HFFc6 (cell line): ENCODE results near the gene HMGB1. TPM values are rescaled to one million over a fixed set of nuclear protein-coding genes. Genes with fewer than 3 reads are reported as not detected.
"Not testable (repeated sequence)": the region's sequence is repeated elsewhere in the genome, so short reads cannot be mapped to it uniquely, and the experiment has no call there.

ENCODE experiments used
- DNase-seq: peaks from one replicate; pipeline ENCODE4 v3.0.0-alpha.2; 2018
- H3K27ac Mint-ChIP-seq: 2 replicates; pipeline ENCODE4 v1.8.0; 2020; ENCODE audit warnings: mild to moderate bottlenecking, mixed read lengths
- H3K27me3 Mint-ChIP-seq: 2 replicates; pipeline ENCODE4 v1.8.0; 2021; ENCODE audit warnings: mild to moderate bottlenecking, moderate library complexity, mixed read lengths; ENCODE audit not compliant: insufficient read depth
- H3K36me3 Mint-ChIP-seq: 2 replicates; pipeline ENCODE4 v1.8.0; 2021; ENCODE audit warnings: low read depth, mixed read lengths
- H3K4me1 Mint-ChIP-seq: 2 replicates; pipeline ENCODE4 v1.8.0; 2020; ENCODE audit warnings: low read depth, mixed read lengths
- H3K4me3 Mint-ChIP-seq: 2 replicates; pipeline ENCODE4 v1.8.0; 2020; ENCODE audit warnings: mild to moderate bottlenecking, moderate library complexity, mixed read lengths
- H3K9me3 Mint-ChIP-seq: 2 replicates; pipeline ENCODE4 v1.8.0; 2020; ENCODE audit warnings: mild to moderate bottlenecking, mixed read lengths
- CTCF ChIP-seq: fragments of 200-600 bp; sonication (generic); IDR thresholded peaks from 2 replicates; pipeline ENCODE4 v1.5.0; 2021; ENCODE audit warnings: antibody characterized with exemption, mild to moderate bottlenecking
- total RNA-seq, 6 experiments: library from RNA; stranded (reverse); fragmentation: NEBNext Ultra II Directional; extraction: Animal tissue kit (Norgen Biotek cat#: 25700); gene quantifications; 2 replicates in 1 of 6; 3 replicates in 5 of 6; pipeline ENCODE4 v1.2.3, GENCODE V29; 2021

HMGB1 gene
- total RNA-seq, 6 experiments from 2014 or later, result 259 to 434 (median 377) TPM

- Mint-ChIP-seq H3K9me3 (no peaks in the 10 kb centered on the region), H3K4me1 (peaks cover 48% of the 10 kb centered on the region), H3K4me3 (no peak overlapping the region), H3K27ac (no peak overlapping the region), H3K36me3 (peaks cover 22% of the 10 kb centered on the region), H3K27me3 (peaks cover 7% of the 10 kb centered on the region; the same call in 1 of the 2 replicates)
- no peak for DNase-seq
- no peak for TF ChIP-seq CTCF
These were observed 468 bp downstream of the HMGB1 start for GRCh38 chr13:30465343-30465592.

- Mint-ChIP-seq H3K4me1 (peaks cover 48% of the 10 kb centered on the region), H3K27ac (peak overlapping the region; percentile 96), H3K4me3 (peak overlapping the region; percentile 97), H3K9me3 (no peaks in the 10 kb centered on the region), H3K36me3 (peaks cover 22% of the 10 kb centered on the region), H3K27me3 (peaks cover 7% of the 10 kb centered on the region; the same call in 1 of the 2 replicates)
- DNase-seq, result peak; percentile 69
- TF ChIP-seq CTCF, result no peak
These were observed 1.0 kb downstream of the HMGB1 start for GRCh38 chr13:30464496-30465342.

- Mint-ChIP-seq H3K36me3 (peaks cover 26% of the 10 kb centered on the region), H3K4me3 (peak overlapping the region; percentile 97), H3K4me1 (peaks cover 48% of the 10 kb centered on the region), H3K9me3 (no peaks in the 10 kb centered on the region), H3K27me3 (peaks cover 7% of the 10 kb centered on the region; the same call in 1 of the 2 replicates), H3K27ac (peak overlapping the region; percentile 96)
- no peak for TF ChIP-seq CTCF
- peak; percentile 48 for DNase-seq
These were observed 1.8 kb downstream of the HMGB1 start for GRCh38 chr13:30463787-30464495.

GRCh38 chr13:30461279-30462066 lies 4.3 kb downstream of the HMGB1 start:
- TF ChIP-seq CTCF, result peak; percentile 74
- peak overlapping the region; percentile 97; the same call in 1 of the 2 replicates for H3K4me3 Mint-ChIP-seq
- H3K4me1 Mint-ChIP-seq, result peaks cover 34% of the 10 kb centered on the region
- peak overlapping the region; percentile 46; the same call in 1 of the 2 replicates for H3K27ac Mint-ChIP-seq
- H3K36me3 Mint-ChIP-seq, result peaks cover 30% of the 10 kb centered on the region
- not testable (repeated sequence) for H3K27me3 Mint-ChIP-seq, H3K9me3 Mint-ChIP-seq
- DNase-seq, result peak; percentile 43

- H3K27ac Mint-ChIP-seq, result no peak overlapping the region; the same call in 1 of the 2 replicates
- peaks cover 17% of the 10 kb centered on the region for H3K36me3 Mint-ChIP-seq
- TF ChIP-seq CTCF, result no peak
- DNase-seq, result no peak
- H3K27me3 Mint-ChIP-seq, result no peaks in the 10 kb centered on the region; the same call in 1 of the 2 replicates
- no peak overlapping the region for H3K4me3 Mint-ChIP-seq
- no peaks in the 10 kb centered on the region for H3K9me3 Mint-ChIP-seq
- peaks cover 11% of the 10 kb centered on the region for H3K4me1 Mint-ChIP-seq
These were observed 8.3 kb downstream of the HMGB1 start for GRCh38 chr13:30457306-30457891.
